HG02973 (cell line): ENCODE measurements around the gene UVSSA.

ENCODE experiments used
- ATAC-seq: cut with Tn5 transposase; IDR thresholded peaks from one replicate; pipeline ENCODE4 v1.9.1; 2021; ENCODE audit warnings: moderate library complexity; ENCODE audit not compliant: unreplicated experiment

Gene UVSSA

DNA sequence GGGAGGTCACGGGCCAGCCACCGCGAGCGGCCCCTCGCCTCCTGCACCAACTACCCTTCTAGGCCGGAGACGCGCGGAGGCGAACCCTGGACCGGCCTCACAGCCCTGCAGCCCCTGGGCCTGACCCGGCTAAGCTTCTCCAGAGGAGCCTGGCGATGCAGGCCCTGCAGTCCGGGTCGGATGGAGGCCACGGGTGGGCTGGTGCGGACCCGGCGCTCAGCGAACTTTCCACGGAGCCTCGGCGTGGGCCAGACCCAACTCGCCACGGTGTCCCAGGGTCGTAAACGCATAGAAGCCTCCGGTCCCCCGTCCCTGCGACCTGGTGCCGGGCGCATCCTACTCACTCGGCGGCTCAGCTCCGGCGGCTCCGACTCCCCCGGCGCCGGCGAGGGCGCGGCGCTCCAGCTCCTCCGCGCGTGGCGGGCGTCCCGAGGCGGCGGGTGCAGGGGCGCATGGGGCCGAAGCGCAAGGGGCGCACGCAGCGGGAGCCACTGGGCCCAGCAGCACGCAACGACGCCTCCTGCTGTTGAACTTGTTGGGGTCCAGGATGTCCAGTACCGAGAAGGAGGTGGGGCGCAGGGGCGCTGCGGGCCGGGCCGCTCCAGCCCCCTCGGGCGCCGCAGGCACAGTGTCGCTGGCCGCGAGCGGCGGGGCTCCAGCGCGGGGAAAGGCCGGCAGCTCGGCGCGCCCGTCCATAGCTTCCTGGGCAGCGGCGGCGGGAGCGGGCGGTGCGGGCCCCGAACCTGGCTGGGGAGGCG lies 58.8 kb downstream of the UVSSA start:
- no peak for ATAC-seq

- ATAC-seq: no peak
These were observed 59.5 kb downstream of the UVSSA start, which contains the start of gene NKX1-1 for GRCh38 chr4:1406394-1406980. TSS of gene NKX1-1 (minus strand) at chr4:1406442. CDS start at chr4:1406442, 0 bp downstream.

DNA sequence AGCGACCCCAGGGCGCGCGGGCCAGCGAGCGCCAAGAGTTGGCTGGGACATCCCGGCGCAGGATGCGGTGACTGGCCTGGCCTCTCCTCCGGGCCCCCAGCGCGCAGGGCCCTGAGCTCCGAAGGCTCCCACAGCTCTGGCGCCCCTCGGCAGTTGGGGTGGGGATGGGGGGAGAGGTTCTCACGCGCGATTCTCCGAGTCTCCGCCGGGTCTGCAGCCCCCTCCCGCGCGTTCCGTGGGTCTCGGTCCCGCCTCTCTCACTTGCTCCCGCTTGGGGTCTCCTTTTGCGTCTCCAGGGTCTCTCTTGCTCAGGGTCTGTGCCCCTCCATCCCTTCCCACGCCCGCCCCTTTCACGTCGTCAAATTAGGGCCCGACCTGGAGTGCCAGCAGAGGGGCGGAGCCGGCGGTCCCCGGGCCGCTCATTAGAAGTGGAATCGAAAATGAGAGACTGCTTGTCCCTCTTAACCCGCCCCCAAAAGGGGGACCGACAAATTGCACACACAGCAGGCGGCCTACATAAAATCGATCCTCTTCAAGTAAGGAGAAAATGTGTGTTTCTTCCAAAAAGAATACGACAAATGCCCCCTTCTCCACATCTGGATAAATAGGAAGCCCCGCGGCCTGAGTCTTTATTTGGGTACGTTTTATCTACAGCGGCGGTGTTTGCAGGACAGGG lies 60.1 kb downstream of the UVSSA start:
- no peak for ATAC-seq

GRCh38 chr4:1407657-1408333 lies 60.8 kb downstream of the UVSSA start:
- no peak for ATAC-seq

DNA sequence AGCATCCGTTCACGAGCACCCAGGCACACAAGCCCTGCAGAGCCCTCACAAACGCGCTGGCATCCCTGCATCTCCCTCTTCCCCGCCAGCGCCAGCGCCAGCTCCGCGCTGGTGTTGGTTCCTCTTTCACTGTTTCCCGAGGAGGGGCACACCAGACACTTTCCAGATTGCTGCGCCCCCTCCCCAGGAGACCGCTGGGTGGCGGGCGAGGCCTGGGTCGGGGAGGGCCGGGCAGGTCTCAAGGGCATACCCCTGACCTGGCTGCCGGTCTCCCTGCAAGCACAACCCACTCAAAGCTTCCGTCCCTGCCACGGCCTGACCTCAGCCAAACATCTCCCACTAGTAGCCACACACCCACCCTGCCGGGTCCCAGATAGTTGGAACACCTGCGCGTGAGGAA lies 61.4 kb downstream of the UVSSA start:
- no peak for ATAC-seq

DNA sequence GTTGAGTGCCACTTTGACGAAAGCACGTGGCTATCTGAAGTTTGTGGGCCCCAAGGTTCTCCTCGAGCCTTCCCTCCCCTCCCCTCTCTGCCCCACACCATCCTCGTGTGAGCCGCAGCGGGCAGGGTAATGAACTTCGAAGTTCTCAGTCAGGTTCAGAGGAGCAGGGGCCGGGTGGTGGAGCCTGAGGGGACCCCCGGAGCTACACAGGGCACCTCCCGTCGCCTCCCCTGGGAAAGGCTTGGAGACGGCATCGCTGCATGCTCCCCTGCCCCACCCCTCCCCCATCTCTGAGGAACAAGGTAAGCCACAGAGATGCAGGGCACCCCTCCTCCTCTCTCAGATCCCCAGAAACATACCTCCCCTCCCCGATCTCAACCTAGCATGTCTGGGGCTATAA lies 62.1 kb downstream of the UVSSA start:
- ATAC-seq: no peak

DNA sequence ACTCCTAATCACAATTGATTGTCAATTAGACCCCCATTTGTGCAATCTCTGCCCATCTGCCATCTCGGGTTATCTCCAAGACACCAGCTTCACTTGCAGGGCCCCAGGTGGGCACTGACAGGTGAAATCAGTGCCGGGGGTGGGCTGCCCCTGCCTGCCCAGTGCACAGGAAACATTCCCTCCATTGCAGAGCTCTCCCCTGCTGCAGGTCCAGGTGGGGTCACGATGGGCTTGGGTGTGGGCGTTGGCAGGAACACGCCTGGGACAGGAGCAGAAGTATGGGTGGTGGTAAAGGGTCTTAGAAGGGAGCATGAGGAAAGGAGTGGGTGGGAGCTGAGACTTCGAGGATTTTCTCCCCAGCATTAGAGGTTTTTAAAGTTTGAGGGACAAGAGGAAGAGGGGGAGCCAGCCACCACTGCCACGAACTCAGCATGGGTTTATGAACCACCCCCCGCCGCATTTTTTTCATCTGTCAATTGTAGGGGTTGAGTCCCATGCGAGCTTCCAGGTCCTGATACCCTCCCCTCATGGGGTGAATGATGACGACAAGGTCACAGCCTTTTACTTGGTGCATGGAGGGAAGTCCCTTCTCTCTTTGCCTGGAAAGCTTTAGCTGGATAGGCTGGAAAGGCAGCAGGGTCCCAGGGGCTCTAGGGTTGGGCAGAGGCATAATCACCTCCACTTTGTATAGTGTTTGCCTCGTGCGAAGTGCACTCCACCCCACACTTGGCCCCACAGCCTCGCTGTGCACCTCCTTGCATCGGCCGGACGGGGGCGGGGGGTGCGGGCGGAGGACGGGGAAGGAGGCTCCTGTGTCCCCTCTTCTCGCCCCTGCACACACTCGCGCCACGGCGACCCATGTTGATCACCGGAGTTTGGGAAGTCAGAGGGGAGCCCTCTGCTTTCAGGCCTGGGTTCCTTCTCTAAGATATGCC lies 62.8 kb downstream of the UVSSA start:
- no peak for ATAC-seq

DNA sequence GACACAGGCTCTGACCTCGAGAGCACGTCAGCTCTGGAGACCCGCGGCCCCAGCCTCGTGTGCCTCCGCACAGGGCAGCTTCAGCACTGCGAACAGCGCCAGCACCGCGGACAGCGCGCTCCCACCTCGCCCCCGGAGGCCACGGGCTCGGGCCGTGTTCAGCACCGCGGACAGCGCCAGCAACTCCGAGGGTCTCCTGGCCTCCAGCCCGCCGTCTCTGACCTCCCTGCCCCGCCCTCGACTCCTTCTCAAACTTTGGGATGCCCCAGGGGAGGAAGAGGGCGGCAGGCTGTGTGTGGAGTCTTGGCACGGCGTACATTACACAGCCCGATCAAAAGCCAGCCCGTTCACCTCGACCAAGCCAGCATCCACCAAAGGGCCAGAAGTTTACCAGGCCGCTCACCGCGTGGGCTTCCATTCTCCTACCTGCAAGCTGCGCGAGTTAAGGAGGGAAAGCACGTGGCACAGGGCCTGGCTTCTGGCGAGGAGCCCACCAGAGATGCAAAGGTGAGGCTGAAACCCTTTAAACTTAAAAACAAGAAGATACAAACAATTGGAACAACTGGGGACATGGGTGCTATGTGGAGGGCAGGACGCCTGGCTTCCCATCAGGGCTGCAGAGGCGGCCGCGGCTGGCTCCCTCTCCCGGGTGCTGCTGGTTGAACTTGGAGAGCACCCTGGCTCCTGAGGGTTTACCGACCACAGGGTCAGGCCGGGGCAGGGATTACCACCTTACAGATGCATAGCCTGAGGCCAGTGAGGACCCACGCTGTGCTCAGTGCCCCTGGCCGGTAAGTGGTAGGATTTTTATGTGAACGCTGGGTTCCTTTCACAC lies 63.7 kb downstream of the UVSSA start:
- no peak for ATAC-seq

- ATAC-seq: no peak
These were observed 64.7 kb downstream of the UVSSA start for GRCh38 chr4:1411436-1412375.

DNA sequence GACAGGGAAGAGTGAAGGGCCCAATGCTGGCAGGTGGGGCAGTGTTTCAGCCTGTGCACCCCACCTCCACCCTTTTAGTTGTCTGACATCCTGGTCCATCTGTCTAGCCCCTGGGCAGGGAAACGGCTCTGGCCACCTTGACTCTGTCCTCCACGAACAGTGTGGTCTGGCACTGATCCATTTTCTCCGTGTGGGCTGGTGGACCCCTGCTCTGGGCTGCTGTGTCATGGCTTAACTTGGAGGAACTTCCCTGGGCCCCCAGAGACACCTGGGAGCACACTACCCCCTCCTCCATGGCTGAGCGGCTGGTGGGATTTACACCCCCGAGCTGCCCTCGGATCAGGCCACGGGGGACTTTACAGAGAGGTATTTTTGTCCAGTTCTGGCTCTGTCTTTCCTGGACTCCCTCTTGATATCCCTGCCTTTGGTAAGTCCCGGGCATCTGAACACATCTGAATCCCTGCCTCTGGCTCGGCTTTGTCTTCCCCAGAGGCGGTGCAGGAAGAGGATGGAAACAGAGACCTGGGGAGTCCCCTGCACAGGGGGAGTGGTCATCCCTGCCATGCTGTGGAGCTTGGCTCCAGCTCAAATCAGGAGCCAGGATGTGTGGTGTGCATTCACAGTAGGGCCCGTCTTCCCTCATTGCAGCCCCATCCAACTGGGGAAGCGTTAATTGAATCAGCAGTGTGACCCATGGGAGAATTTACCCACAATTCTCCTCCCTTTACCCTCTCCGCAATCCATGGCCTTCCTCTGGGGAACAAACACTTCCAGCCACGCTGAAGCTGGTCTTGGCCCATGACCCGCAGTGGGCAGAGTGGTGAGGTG lies 65.6 kb downstream of the UVSSA start:
- ATAC-seq: no peak

DNA sequence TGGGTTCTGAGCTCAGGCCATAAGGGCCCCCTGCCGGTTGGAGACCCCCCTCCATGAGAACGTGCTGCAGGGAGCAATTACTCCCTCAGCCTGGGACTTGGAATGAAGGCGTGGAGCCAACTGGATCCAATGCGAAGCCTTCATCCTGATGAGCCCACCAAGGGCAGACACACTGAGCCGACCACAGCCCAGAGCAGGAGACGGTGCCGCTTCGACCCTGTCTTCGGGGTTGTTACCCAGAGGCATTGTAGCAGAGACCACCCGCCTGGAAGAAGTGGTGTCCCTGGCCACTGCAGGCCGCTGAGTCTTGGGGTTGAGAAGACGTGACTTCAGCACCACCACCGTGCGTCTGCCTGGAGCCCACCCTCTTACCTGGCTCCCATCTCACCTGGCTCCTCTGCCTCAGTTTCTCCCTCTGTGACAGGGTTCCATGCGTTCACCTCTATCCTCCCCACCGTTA lies 66.2 kb downstream of the UVSSA start:
- no peak for ATAC-seq

- ATAC-seq: no peak
These were observed 66.9 kb downstream of the UVSSA start for GRCh38 chr4:1413687-1414479.

- no peak for ATAC-seq
These were observed 68.0 kb downstream of the UVSSA start for GRCh38 chr4:1414831-1415680.

- no peak for ATAC-seq
These were observed 68.6 kb downstream of the UVSSA start for GRCh38 chr4:1415681-1415981.

GRCh38 chr4:1416051-1416947 lies 69.3 kb downstream of the UVSSA start:
- no peak for ATAC-seq
